ENCODE results near the gene AFF2.
"Not testable (repeated sequence)": the region's sequence is repeated elsewhere in the genome, so short reads cannot be mapped to it uniquely, and the experiment has no call there.

Gene AFF2

GRCh38 chrX:148649145-148649795, 148.9 kb downstream of the AFF2 start:
- DNase-seq = no peak

DNA sequence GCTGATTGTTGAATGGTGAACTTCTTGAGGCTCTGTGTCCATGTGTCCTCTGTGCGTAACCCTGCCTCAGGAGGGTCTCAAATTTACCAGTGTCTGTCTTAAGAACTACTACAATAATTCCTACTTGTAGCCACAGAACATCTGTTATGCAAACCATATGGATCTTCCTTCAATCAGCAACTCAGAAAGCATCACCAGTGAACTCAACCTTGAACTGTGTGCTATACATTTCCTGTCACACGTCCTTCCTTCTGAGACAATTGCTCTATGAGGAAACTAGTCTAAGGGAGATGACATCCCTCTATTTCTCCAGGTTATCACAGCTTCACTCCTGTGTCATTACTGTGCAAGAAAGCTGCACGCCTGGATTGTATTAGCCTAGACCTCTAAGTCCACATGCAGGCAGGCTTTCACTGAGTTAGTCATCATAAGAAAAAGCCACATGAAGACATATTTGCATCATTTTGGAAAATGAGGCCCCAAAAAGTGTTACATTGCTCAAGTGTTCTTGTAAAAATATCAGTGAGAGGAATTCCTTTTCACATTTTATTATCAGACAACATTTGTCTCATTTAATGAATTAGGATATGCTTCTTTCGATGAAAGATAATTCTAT, 157.8 kb downstream of the AFF2 start:
- DNase-seq = no peak

DNA sequence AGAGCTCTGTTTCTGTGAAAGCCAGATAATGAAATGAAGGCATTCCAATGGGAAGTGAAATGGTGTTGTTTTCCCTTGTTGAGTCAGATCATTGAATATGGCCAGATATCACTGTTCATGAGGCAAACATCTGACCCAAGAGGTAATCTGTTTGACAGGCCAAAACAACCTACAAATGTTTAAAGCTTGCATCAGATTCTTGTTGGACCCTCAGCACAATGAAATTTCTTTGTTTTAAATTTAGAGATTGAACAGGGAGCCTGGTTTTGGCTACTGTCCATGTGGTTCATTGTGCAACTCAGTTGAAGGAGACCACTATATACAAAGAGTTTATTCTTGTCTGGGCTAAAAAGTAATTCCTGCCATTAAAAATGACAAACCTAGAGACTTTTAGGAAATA, 159.1 kb downstream of the AFF2 start:
- no peak for DNase-seq

DNA sequence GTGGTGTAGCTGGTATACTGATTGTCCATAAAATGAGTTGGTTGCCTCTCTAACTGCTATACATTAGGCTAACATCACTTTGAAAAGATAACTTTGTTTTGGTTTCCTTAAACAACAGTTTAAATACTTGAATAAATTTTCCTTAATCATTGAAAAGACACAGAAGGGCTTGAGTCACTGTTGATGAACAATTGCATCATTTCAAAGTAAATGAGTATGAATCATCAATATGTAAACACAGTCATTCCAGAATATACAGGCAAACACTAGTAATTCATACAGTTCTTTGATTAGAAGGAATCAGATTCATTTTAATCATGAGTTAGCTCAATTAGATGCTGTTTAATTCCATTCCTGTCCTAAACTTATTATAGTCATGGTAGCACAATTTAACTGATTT, 160.6 kb downstream of the AFF2 start:
- DNase-seq = no peak

DNA sequence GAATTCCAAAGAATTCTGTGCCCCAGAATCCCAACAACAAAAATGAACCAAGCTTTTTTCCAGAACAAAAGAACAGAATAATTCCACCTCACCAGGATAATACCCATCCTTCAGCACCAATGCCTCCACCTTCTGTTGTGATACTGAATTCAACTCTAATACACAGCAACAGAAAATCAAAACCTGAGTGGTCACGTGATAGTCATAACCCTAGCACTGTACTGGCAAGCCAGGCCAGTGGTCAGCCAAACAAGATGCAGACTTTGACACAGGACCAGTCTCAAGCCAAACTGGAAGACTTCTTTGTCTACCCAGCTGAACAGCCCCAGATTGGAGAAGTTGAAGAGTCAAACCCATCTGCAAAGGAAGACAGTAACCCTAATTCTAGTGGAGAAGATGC, 161.6 kb downstream of the AFF2 start:
- DNase-seq = no peak

DNA sequence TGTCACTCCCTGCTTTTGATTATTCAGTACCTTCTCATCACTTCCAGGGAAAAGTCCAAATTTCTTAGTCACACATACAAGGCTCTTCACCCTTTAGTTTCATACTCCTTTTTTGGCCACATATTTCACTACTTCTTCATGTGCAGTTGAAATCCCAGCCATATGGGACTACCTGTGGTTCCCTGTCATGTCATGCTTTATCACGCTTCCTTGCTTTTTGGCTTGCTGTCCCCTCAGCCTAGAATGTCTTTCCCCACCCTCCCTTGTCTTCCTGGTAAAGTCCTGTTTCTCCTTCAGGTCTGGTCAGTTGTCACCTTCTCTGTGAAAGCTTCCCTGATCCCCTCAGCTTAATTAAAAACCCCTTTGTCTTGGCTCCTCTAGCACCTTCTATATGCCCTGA, 163.8 kb downstream of the AFF2 start:
- DNase-seq = no peak

DNA sequence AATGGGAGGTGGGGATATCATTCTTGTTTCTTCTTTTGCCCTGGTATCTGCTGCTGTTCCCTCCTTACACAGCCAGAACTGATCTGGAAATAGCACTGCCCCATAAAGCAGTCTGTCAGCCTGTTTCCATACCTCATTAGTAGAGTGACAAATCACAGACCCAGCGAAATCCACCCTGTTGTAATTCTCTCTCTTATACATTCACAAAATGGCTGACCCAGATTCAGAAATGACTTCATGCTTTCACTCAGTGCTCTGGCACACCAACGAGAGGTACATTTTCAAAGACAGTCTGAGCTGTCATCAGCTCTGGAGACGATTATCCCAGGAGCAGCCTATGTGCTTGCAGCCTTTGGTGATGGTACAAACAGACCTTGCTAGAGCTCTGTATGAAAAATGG, 164.6 kb downstream of the AFF2 start:
- no peak for DNase-seq

- DNase-seq = not testable (repeated sequence)
Measured at GRCh38 chrX:148669175-148669574, 168.8 kb downstream of the AFF2 start.

- DNase-seq = no peak
Measured at GRCh38 chrX:148670277-148670676, 169.9 kb downstream of the AFF2 start.

- no peak for DNase-seq
Measured at GRCh38 chrX:148672517-148672916, 172.1 kb downstream of the AFF2 start.

DNA sequence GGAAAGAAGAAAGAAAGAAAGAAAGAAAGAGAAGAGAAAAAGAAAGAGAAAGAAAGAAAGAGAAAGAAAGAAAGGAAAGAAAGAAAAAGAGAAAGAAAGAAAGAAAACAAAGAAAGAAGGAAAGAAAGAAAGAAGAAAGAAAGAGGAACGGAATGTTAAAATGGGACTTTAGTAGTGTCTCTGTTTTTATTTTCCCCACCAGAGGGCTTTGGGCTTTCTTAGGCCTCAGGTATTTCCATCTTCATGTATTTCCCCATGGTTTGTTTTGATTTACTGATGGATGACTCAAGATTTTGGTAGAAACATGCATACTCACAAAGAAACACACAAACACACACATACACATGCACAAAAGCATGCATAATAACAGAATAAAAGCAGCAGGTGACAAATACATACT, 181.2 kb downstream of the AFF2 start:
- no peak for DNase-seq

GRCh38 chrX:148682206-148682605, 181.8 kb downstream of the AFF2 start:
- no peak for DNase-seq

GRCh38 chrX:148691456-148691855, 191.0 kb downstream of the AFF2 start:
- no peak for DNase-seq

GRCh38 chrX:148695255-148695654, 194.8 kb downstream of the AFF2 start:
- no peak for DNase-seq

DNA sequence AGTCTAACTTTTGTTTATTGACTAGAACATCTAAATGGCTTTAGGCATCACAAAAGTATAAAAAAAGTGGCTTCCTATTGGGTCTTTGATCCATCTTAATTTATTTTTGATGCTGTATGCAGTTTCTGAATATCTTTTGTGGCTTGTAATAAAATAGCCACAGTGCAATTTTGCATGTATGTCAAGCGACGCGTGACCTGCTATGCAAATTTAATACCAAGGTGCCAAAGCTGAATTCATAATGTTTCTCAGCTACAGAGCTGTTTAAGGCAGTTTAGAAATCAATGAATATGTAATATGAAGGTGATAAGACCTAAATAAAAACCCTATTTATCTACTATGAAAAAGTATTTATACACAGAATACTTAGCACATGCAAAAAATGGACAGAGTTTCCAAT, 197.8 kb downstream of the AFF2 start:
- no peak for DNase-seq

DNA sequence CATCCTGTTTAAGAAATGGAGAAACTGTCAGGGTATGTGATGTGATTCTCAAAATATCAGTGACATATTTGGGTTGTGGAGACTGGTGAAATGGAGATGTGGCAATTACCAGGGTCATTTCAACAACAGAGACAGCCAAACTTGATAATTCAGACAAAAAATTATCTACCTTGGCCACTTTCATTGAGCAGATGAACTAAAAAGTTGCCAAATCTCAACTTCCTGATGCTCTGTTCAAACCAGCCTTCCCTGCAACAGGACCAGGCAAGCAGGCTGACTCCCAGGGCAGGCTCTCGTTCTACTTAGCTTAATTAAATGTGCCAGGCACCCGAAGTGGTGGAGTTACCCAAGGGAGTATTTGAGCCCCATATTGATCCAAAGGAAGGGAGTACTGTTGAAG, 199.6 kb downstream of the AFF2 start:
- DNase-seq = no peak

- DNase-seq = no peak
Measured at GRCh38 chrX:148713981-148714380, 213.6 kb downstream of the AFF2 start.

DNA sequence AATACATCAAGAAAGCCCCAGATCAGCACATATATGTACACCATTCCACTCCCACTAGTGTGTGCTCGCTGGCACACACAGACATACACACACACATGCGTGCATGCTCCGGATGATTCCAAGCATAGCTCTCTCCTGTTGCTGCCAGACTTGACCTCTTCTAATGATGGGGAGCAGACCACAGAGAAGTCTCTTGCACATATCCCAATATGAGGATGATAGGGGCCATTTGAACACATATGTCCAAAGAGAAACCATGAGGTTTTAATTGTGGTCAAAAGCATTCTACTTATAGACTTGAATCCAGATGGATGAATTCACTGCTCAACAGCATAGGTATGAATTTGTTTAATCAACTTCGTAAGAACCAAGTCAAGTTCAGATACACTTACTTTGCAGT, 214.9 kb downstream of the AFF2 start:
- no peak for DNase-seq

- DNase-seq = no peak
Measured at GRCh38 chrX:148722966-148723365, 222.5 kb downstream of the AFF2 start.

DNA sequence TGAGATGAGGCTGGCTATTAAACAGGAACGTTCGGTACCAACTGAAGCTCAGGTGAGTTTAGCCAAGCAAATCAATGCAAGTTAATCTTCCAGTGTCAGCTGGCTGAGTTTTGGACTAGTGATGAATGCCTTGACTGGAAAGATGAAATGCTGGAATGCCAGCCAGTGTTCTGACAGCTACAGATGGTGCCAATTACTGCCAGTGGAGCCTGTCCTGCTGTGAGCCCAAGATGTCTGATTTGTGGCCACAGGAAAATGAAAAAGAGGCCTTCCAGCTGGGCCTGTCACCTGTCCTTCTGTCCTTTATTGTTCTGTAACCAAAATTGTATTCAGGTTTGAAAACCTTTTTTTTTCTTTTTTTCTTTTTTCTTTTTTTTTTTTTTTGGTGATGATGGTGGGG, 223.1 kb downstream of the AFF2 start:
- DNase-seq = no peak

GRCh38 chrX:148728901-148729300, 228.5 kb downstream of the AFF2 start:
- DNase-seq = no peak

- no peak for DNase-seq
Measured at GRCh38 chrX:148732743-148733142, 232.3 kb downstream of the AFF2 start.

DNA sequence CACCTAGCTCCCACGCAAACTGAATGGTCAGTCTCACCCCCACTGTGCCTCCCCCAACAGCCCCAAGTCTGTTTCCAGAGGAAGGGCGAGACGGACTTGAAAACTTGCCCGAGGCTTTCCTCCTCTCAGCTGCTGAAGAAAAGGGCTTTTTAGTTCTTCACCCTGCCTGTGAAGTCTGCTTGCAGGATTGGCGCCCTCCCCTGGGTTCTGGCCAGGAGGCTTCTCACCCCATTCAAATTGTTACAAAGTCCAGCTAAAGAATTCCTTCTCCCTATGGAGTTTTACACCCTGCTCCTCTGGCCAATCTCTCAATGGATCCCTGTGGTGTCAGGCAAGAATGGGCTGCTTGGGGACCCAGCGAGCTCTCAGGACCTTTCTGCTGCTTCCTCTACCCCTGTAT, 241.0 kb downstream of the AFF2 start:
- no peak for DNase-seq

DNA sequence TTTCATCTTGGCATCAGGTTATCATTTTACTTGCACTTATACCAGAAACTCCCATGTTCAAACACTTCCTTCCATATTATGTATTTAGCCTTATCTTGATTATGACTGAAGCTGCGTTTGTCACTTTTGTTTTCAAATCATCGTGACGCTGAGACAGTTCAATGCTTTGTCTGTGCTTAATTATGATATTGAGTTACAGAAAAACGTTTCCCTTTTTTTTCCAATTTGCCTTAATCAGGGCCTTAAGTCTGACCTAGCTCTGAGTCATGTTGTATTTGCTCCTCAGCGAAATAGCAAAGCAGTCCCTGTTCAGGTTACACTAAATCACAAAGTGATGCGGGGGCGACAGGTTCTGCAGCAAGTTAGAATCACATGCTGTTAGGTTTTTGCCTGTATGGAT, 254.7 kb downstream of the AFF2 start:
- DNase-seq = no peak

GRCh38 chrX:148763896-148764295, 263.5 kb downstream of the AFF2 start:
- DNase-seq = no peak
